Lung (tissue), 12 donors: ENCODE measurements around the gene RAB30. TPM values are rescaled to one million over a fixed set of nuclear protein-coding genes. Genes with fewer than 3 reads are reported as not detected.

Source experiments
- ATAC-seq: fragments of 200-7000 bp; cut with Tn5 transposase; one replicate; pipeline ENCODE4 v1.9.1; 2020; ENCODE audit warnings: moderate number of reproducible peaks; ENCODE audit not compliant: insufficient read depth, low FRiP score
- DNase-seq, 3 donors: peaks; one replicate each; pipeline ENCODE4 v3.0.0-alpha.2; 2013 to 2017
- H3K27ac ChIP-seq, 2 donors: one replicate each; pipeline ENCODE4 v1.5.1; 2013; ENCODE audit warnings: mild to moderate bottlenecking in 2 of 2, moderate library complexity in 2 of 2, control low read depth in 1 of 2, inconsistent platforms in 1 of 2, low read depth in 1 of 2, low read length in 1 of 2
- H3K27me3 ChIP-seq, 3 donors: one replicate each; pipeline ENCODE4 v1.5.1; 2013; ENCODE audit warnings: low read length in 2 of 3; ENCODE audit not compliant: control insufficient read depth in 3 of 3, insufficient read depth in 3 of 3
- H3K36me3 ChIP-seq, 4 donors: one replicate each; pipeline ENCODE4 v1.5.1; 2013; ENCODE audit warnings: low read length in 4 of 4, mild to moderate bottlenecking in 1 of 4, moderate library complexity in 1 of 4; ENCODE audit not compliant: control insufficient read depth in 4 of 4, insufficient read depth in 4 of 4
- H3K4me1 ChIP-seq, 5 donors: one replicate each; pipeline ENCODE4 v1.5.1; 2013; ENCODE audit warnings: low read length in 5 of 5, mild to moderate bottlenecking in 2 of 5, moderate library complexity in 1 of 5; ENCODE audit not compliant: control insufficient read depth in 5 of 5, insufficient read depth in 5 of 5
- H3K4me3 ChIP-seq: one replicate; pipeline ENCODE4 v1.5.1; 2013; ENCODE audit warnings: mild to moderate bottlenecking, control low read depth, moderate library complexity
- H3K9ac ChIP-seq, 2 donors: one replicate each; pipeline ENCODE4 v1.5.1; 2013; ENCODE audit warnings: low read length in 2 of 2, control low read depth in 1 of 2; ENCODE audit not compliant: insufficient read depth in 1 of 2
- H3K9me3 ChIP-seq, 4 donors: one replicate each; pipeline ENCODE4 v1.5.1; 2013; ENCODE audit warnings: low read length in 3 of 4, mild to moderate bottlenecking in 1 of 4, moderate library complexity in 1 of 4; ENCODE audit not compliant: control insufficient read depth in 4 of 4, insufficient read depth in 3 of 4
- WGBS, 2 donors: extraction: QIAGEN DNeasy Blood & Tissue Kit; methylation state at CpG; one replicate each; pipeline ENCODE4 v1.1.7; 2013; 5-methylcytosine and 5-hydroxymethylcytosine counted together
- polyA plus RNA-seq, 2 donors: library from polyadenylated mRNA; stranded (reverse); fragments of 200-250 nt; gene quantifications; one replicate each; pipeline ENCODE4 v1.2.1, GENCODE V29; 2013
- total RNA-seq, 2 donors: library from RNA; depleted of rRNA in 1 of 2; stranded (reverse); fragments of >200 nt in 1 of 2; gene quantifications; one replicate each; pipeline ENCODE4 v1.2.1, GENCODE V29; 2014 to 2021
- TF ChIP-seq, protein P1 (sequence below): IDR thresholded peaks from 2 replicates; pipeline ENCODE4 v1.5.1; 2012; ENCODE audit warnings: mild to moderate bottlenecking; ENCODE audit errors: control extremely low read depth, extremely low read depth
- donor health status: control.
- donor health status: control.
- donor health status: Bipolar disorder and iron deficiency.
- donor health status: healthy.
- donor health status: DM: yes; HTN: yes; CAD: no.

RAB30 gene
- total and polyA plus RNA-seq, 4 donors = 1.6 to 25.5 (median 7.5) TPM

DNA sequence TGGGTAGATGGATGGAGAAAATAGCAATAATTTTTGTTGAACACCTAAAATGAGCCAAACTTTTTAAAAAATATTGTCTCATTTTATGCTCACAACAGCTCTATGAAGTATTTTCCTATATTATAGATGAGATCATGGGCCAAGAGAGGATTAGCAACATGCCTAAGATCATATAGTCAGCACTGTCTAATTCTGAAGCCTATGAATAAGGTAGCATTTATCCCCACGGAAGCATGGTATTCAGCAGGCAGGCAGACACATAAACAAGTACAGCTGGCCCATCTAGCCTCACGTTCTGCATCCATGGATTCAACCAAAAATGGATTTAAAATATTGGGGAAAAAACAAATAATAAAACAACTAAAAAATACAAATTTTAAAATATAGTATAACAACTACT lies 21.9 kb upstream of the RAB30 start:
- DNase-seq (no peak), ATAC-seq (no peak)
- H3K9me3 ChIP-seq = no peaks in the 10 kb centered on the region
- no peaks in the 10 kb centered on the region for H3K36me3 ChIP-seq
- no peak overlapping the region for H3K27ac ChIP-seq
- TF ChIP-seq, protein P1, sequence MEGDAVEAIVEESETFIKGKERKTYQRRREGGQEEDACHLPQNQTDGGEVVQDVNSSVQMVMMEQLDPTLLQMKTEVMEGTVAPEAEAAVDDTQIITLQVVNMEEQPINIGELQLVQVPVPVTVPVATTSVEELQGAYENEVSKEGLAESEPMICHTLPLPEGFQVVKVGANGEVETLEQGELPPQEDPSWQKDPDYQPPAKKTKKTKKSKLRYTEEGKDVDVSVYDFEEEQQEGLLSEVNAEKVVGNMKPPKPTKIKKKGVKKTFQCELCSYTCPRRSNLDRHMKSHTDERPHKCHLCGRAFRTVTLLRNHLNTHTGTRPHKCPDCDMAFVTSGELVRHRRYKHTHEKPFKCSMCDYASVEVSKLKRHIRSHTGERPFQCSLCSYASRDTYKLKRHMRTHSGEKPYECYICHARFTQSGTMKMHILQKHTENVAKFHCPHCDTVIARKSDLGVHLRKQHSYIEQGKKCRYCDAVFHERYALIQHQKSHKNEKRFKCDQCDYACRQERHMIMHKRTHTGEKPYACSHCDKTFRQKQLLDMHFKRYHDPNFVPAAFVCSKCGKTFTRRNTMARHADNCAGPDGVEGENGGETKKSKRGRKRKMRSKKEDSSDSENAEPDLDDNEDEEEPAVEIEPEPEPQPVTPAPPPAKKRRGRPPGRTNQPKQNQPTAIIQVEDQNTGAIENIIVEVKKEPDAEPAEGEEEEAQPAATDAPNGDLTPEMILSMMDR = no peak
- H3K4me1 ChIP-seq = peaks cover 0 to 2% (median 0%) of the 10 kb centered on the region in 5 donors
- H3K27me3 ChIP-seq = no peaks in the 10 kb centered on the region
- 77 to 78% methylated on average over 2 of the region's 2 CpGs for WGBS, 2 donors
- no peak overlapping the region for H3K4me3 ChIP-seq
- H3K9ac ChIP-seq = no peak overlapping the region

DNA sequence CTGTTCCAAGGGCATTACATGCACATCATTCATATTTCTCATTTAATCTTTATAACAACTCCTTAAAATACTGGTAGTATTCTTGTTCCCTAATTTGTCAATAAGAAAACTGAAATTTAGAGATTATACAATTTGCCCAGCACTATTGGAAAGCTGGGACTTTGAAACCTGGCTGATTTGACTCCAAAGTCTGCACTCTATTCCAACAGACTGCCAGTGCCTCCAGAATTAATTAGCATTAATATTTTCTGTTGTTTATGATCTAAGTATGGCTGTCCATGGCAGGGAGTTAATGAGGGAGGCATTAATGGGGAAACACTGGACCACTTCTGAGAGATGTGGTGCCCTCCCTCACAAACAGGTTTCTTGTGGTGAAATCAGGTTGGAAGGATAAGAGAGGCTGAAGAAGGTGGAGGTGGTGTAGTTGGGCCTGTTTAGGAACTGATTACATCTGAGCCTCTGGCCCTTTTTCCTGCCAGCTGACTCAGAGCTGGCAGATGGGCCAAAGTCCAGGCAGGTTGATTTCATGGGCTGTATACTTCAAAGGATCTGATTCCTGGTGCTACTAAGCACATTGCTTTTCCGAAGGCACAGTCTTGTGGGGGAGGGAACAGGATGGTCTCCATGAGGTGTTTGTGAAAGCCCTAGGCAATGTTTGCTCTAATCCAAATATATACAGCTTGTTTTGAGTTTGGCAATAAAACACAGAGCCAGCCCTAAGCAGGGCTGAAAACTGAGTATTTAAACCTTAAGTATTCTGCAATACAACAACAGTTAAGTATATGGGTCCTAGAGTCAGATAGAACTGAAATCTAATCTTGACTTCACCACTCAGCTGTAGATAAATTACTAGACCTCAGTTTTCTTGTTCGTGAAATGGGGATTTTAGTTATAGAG lies 21.0 kb upstream of the RAB30 start:
- Histone ChIP-seq H3K9ac (no peak overlapping the region), H3K27ac (no peak overlapping the region), H3K4me3 (no peak overlapping the region), H3K4me1 (peaks cover 0 to 2% (median 0%) of the 10 kb centered on the region in 5 donors), H3K27me3 (no peaks in the 10 kb centered on the region), H3K9me3 (no peaks in the 10 kb centered on the region), H3K36me3 (no peaks in the 10 kb centered on the region)
- TF ChIP-seq, protein P1 = no peak
- no peak for DNase-seq
- no peak for ATAC-seq
- WGBS, 2 donors = 85 to 89% methylated on average over 2 of the region's 2 CpGs

DNA sequence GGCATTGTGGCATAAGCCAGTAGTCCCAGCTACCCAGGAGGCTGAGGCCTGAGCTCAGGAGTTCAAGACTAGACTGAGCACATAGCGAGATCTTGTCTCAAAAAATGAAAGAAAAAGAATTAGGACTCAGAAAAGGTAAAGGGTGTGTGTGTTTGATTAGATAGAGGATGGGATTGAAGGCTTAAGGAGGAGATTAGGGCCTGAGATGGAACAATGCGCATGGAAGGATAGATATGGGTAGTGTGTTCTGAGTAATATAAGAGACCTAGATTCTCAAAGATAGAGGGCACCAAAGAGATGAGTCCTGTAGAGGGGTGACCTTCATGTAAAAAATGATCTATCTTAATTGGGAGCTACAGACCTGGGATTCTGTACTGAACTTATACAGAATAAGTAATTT lies 17.3 kb upstream of the RAB30 start:
- Histone ChIP-seq H3K27me3 (no peaks in the 10 kb centered on the region), H3K4me3 (no peak overlapping the region), H3K27ac (no peak overlapping the region), H3K36me3 (no peaks in the 10 kb centered on the region), H3K4me1 (no peaks in the 10 kb centered on the region), H3K9me3 (no peaks in the 10 kb centered on the region), H3K9ac (no peak overlapping the region)
- 95 to 97% methylated on average over 2 of the region's 2 CpGs for WGBS, 2 donors
- TF ChIP-seq, protein P1 = no peak
- DNase-seq (no peak), ATAC-seq (no peak)
